Measurements from ENCODE around the gene ZNF577.
A peak's percentile ranks its signal among the peaks of the same experiment; 100 is the strongest.

The ZNF577 gene
- 9.5 to 17.6 (median 10.0) reads per million in 3 donors for total RNA-seq

- Histone ChIP-seq H3K9me3 (ENCODE audit: control insufficient read depth, low read length) (peaks cover 63% of the 10 kb centered on the region), H3K4me3 (ENCODE audit: insufficient read depth, low read depth, low read length, poor library complexity, severe bottlenecking) (peak within 1 kb of the TSS; percentile 52), H3K27ac (ENCODE audit: insufficient read depth, low read length, poor library complexity, severe bottlenecking) (peak within 1 kb of the TSS; percentile 34), H3K27me3 (replicated peaks; ENCODE audit: control insufficient read depth, insufficient read depth, low read length, poor library complexity, severe bottlenecking) (no peaks in the 10 kb centered on the region), H3K36me3 (ENCODE audit: control insufficient read depth, insufficient read depth, low read length) (peaks cover 35% of the 10 kb centered on the region), H3K4me1 (ENCODE audit: control insufficient read depth, insufficient read depth, low read length, poor library complexity, severe bottlenecking) (no peaks in the 10 kb centered on the region)
- DNase-seq, result peak; percentile 9 to 66 (median 61)
These were observed at the start of gene ZNF577 for GRCh38 chr19:51887522-51888498. ZNF577 (minus strand) TSS chr19:51887951; CDS start chr19:51880382, 7,569 bp downstream.

DNA sequence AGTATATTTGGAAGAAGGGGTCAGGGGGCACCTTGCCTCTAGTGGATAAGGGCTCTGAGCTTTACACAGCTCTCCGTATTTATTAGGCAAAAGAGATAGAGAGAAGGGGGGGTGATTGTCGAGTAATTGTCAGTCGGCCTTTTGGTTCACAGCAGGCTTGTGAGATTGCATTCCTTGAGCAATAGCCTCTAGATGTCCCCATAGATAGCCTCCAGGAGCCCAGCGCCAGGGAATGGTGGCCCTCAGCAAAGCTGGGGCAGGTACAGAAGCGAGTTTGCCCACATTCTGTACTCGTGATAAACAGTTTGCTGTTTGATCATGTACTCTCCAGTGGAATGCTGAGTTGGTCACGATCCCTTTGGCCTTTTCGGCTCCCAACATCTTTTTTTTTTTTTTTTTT, 44.2 kb upstream of the ZNF577 start:
- H3K9me3 ChIP-seq (ENCODE audit: control insufficient read depth, low read length), result peaks cover 11% of the 10 kb centered on the region
- H3K36me3 ChIP-seq (ENCODE audit: control insufficient read depth, insufficient read depth, low read length), result peaks cover 64% of the 10 kb centered on the region
- H3K4me3 ChIP-seq (ENCODE audit: insufficient read depth, low read depth, low read length, poor library complexity, severe bottlenecking), result no peak overlapping the region
- H3K4me1 ChIP-seq (ENCODE audit: control insufficient read depth, insufficient read depth, low read length, poor library complexity, severe bottlenecking), result no peaks in the 10 kb centered on the region
- DNase-seq, result no peak
- no peaks in the 10 kb centered on the region for H3K27me3 ChIP-seq (replicated peaks; ENCODE audit: control insufficient read depth, insufficient read depth, low read length, poor library complexity, severe bottlenecking)
- no peak overlapping the region for H3K27ac ChIP-seq (ENCODE audit: insufficient read depth, low read length, poor library complexity, severe bottlenecking)

- peaks cover 10% of the 10 kb centered on the region for H3K9me3 ChIP-seq (ENCODE audit: control insufficient read depth, low read length)
- no peaks in the 10 kb centered on the region for H3K27me3 ChIP-seq (replicated peaks; ENCODE audit: control insufficient read depth, insufficient read depth, low read length, poor library complexity, severe bottlenecking)
- DNase-seq, result no peak
- no peak overlapping the region for H3K27ac ChIP-seq (ENCODE audit: insufficient read depth, low read length, poor library complexity, severe bottlenecking)
- H3K4me3 ChIP-seq (ENCODE audit: insufficient read depth, low read depth, low read length, poor library complexity, severe bottlenecking), result peak overlapping the region; percentile 74
- peaks cover 4% of the 10 kb centered on the region for H3K4me1 ChIP-seq (ENCODE audit: control insufficient read depth, insufficient read depth, low read length, poor library complexity, severe bottlenecking)
- peaks cover 27% of the 10 kb centered on the region for H3K36me3 ChIP-seq (ENCODE audit: control insufficient read depth, insufficient read depth, low read length)
These were observed 40.1 kb upstream of the ZNF577 start for GRCh38 chr19:51927859-51928258.

DNA sequence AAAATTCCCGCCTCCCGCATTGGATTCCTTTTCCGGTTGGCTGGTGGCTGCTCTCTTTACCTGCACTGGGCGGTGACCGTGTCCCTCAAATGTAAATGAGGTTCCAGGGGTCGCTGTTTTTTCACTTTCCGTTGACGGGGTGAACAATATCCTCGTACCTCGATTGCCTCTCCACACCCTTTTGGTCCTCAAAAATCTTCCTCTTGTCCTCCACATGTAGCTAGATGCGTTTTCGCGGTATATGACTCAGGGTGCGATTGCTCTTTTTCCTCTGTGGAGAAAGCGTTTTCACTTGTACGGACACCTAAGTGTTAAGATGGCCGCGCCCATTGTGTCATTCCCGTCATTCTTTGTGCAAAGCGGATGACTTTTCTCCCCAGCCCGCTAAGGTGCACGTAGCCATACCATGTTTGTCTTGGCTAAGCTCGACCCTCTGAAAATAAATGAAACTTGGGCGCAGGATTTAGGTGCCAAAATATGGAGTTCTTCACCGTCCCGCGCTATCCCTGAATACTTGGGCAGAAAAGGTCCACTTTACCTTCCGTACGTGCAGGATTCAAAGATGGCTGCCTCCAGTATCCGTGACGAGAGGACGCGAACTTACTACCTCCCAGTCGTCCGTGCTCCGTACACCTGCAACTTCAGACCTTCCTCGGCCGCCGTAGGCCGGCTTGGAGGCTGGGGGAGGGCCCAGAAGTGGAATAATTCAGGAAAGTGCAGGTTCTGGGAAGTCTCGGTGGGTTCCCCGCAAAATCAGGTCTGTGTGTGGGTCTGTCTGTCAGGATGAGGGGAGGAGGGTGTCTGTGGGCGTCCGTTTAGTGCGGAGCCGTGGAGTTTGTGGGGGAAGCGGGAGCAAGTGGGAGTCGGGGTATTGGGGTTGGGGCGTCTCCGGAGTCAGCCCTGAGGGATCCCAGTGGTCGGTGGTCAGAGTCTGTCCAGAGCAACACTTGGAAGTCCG, 39.3 kb upstream of the ZNF577 start, which contains the start of gene ZNF613:
TSS of gene ZNF613 (plus strand) at position 689 of the 958 bp plus-strand sequence. CDS start 8,749 bp downstream, outside the sequence.
- peaks cover 24% of the 10 kb centered on the region for H3K36me3 ChIP-seq (ENCODE audit: control insufficient read depth, insufficient read depth, low read length)
- H3K27me3 ChIP-seq (replicated peaks; ENCODE audit: control insufficient read depth, insufficient read depth, low read length, poor library complexity, severe bottlenecking), result no peaks in the 10 kb centered on the region
- DNase-seq, result peak; percentile 53 to 70 (median 66)
- peaks cover 15% of the 10 kb centered on the region for H3K9me3 ChIP-seq (ENCODE audit: control insufficient read depth, low read length)
- peak within 1 kb of the TSS; percentile 74 for H3K4me3 ChIP-seq (ENCODE audit: insufficient read depth, low read depth, low read length, poor library complexity, severe bottlenecking)
- H3K27ac ChIP-seq (ENCODE audit: insufficient read depth, low read length, poor library complexity, severe bottlenecking), result peak within 1 kb of the TSS; percentile 63
- H3K4me1 ChIP-seq (ENCODE audit: control insufficient read depth, insufficient read depth, low read length, poor library complexity, severe bottlenecking), result peaks cover 4% of the 10 kb centered on the region

DNA sequence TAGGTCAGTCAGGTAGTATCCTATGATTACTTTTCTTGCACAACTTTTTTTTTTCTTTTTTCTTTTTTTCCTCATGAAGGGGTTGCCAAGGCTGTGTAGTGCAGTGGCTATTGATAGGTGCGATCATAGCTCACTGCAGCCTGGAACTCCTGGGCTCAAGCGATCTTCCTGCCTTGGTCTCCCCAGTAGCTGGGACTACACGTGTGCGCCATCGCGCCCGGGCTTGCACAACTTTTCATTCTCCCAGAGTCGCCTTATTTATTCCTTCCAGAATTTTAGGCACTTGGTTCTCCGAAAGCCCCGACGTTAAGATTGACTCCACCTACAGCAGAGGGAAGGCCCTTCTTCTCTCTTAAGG, 38.7 kb upstream of the ZNF577 start:
- Histone ChIP-seq H3K27me3 (replicated peaks; ENCODE audit: control insufficient read depth, insufficient read depth, low read length, poor library complexity, severe bottlenecking) (no peaks in the 10 kb centered on the region), H3K4me1 (ENCODE audit: control insufficient read depth, insufficient read depth, low read length, poor library complexity, severe bottlenecking) (peaks cover 4% of the 10 kb centered on the region), H3K36me3 (ENCODE audit: control insufficient read depth, insufficient read depth, low read length) (peaks cover 17% of the 10 kb centered on the region), H3K27ac (ENCODE audit: insufficient read depth, low read length, poor library complexity, severe bottlenecking) (peak overlapping the region; percentile 63), H3K4me3 (ENCODE audit: insufficient read depth, low read depth, low read length, poor library complexity, severe bottlenecking) (peak overlapping the region; percentile 74), H3K9me3 (ENCODE audit: control insufficient read depth, low read length) (peaks cover 22% of the 10 kb centered on the region)
- no peak for DNase-seq

DNA sequence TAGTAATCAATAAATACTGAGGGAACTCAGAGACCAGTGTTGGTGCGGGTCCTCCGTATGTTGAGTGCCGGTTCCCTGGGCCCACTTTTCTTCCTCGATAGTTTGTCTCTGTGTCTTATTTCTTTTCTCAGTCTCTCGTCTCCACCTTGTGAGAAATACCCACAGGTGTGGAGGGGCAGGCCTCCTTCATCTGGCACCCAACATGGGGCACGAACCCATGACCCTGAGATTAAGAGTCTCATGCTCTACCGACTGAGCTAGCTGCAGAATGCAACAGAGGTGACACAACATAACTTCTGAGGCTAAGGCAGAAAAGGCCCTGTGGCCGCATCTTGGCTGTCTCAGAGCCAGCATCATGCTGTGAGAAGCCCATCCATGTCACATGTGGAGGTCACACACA, 34.2 kb upstream of the ZNF577 start:
- DNase-seq, result no peak
- Histone ChIP-seq H3K36me3 (ENCODE audit: control insufficient read depth, insufficient read depth, low read length) (no peaks in the 10 kb centered on the region), H3K27me3 (replicated peaks; ENCODE audit: control insufficient read depth, insufficient read depth, low read length, poor library complexity, severe bottlenecking) (no peaks in the 10 kb centered on the region), H3K4me3 (ENCODE audit: insufficient read depth, low read depth, low read length, poor library complexity, severe bottlenecking) (no peak overlapping the region), H3K9me3 (ENCODE audit: control insufficient read depth, low read length) (peaks cover 51% of the 10 kb centered on the region), H3K27ac (ENCODE audit: insufficient read depth, low read length, poor library complexity, severe bottlenecking) (no peak overlapping the region), H3K4me1 (ENCODE audit: control insufficient read depth, insufficient read depth, low read length, poor library complexity, severe bottlenecking) (peaks cover 4% of the 10 kb centered on the region)

GRCh38 chr19:51919606-51920005, 31.9 kb upstream of the ZNF577 start:
- no peak overlapping the region for H3K4me3 ChIP-seq (ENCODE audit: insufficient read depth, low read depth, low read length, poor library complexity, severe bottlenecking)
- DNase-seq, result no peak
- H3K4me1 ChIP-seq (ENCODE audit: control insufficient read depth, insufficient read depth, low read length, poor library complexity, severe bottlenecking), result no peaks in the 10 kb centered on the region
- H3K36me3 ChIP-seq (ENCODE audit: control insufficient read depth, insufficient read depth, low read length), result no peaks in the 10 kb centered on the region
- H3K9me3 ChIP-seq (ENCODE audit: control insufficient read depth, low read length), result peaks cover 65% of the 10 kb centered on the region
- no peaks in the 10 kb centered on the region for H3K27me3 ChIP-seq (replicated peaks; ENCODE audit: control insufficient read depth, insufficient read depth, low read length, poor library complexity, severe bottlenecking)
- no peak overlapping the region for H3K27ac ChIP-seq (ENCODE audit: insufficient read depth, low read length, poor library complexity, severe bottlenecking)

DNA sequence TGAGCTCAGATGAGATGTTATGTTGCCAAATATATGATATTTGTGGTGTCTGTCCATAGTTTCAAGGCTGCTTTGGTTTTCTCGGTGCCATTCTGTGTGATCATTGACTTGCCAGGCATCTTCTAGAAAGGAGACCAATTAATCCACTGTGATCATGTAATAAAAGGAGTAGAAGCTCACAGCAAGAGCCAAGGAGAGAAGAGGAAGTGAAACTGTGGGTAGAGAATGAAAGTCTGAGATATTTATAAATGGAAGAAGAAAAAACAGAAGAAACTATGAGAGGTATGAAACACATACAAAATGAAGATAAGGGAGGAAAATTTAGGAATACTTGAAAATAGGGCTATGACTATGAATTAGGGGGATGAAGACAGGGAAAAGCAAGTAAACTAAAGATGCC, 28.4 kb upstream of the ZNF577 start:
- Histone ChIP-seq H3K36me3 (ENCODE audit: control insufficient read depth, insufficient read depth, low read length) (no peaks in the 10 kb centered on the region), H3K27ac (ENCODE audit: insufficient read depth, low read length, poor library complexity, severe bottlenecking) (no peak overlapping the region), H3K27me3 (replicated peaks; ENCODE audit: control insufficient read depth, insufficient read depth, low read length, poor library complexity, severe bottlenecking) (no peaks in the 10 kb centered on the region), H3K4me1 (ENCODE audit: control insufficient read depth, insufficient read depth, low read length, poor library complexity, severe bottlenecking) (no peaks in the 10 kb centered on the region), H3K9me3 (ENCODE audit: control insufficient read depth, low read length) (peaks cover 48% of the 10 kb centered on the region), H3K4me3 (ENCODE audit: insufficient read depth, low read depth, low read length, poor library complexity, severe bottlenecking) (no peak overlapping the region)
- no peak for DNase-seq

DNA sequence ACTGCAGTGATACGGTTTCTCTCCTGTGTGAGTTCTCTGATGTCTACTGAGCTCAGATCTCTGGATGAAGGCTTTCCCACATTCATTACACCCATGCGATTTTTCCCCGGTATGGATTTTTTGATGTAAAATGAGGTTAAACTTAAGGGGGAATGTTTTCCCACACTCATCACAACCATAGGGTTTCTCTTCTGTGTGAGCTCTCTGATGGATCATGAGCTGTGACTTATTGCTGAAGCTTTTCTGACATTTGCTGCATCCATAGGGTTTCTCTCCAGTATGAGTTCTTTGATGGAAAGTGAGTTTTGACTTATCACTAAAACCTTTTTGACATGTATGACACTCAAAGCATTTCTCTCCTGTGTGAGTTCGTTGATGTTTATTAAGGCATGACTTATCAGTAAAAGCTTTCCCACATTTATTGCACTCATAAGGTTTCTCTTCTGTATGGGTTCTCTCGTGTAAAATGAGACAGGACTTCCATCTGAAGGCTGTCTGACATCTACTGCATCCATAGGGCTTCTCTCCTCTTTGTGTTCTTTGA, 27.6 kb upstream of the ZNF577 start:
- Histone ChIP-seq H3K27ac (ENCODE audit: insufficient read depth, low read length, poor library complexity, severe bottlenecking) (no peak overlapping the region), H3K36me3 (ENCODE audit: control insufficient read depth, insufficient read depth, low read length) (no peaks in the 10 kb centered on the region), H3K27me3 (replicated peaks; ENCODE audit: control insufficient read depth, insufficient read depth, low read length, poor library complexity, severe bottlenecking) (no peaks in the 10 kb centered on the region), H3K4me3 (ENCODE audit: insufficient read depth, low read depth, low read length, poor library complexity, severe bottlenecking) (no peak overlapping the region), H3K4me1 (ENCODE audit: control insufficient read depth, insufficient read depth, low read length, poor library complexity, severe bottlenecking) (no peaks in the 10 kb centered on the region), H3K9me3 (ENCODE audit: control insufficient read depth, low read length) (peaks cover 44% of the 10 kb centered on the region)
- DNase-seq, result no peak
